ENCODE data around the gene ALDH16A1. TPM values are rescaled to one million over a fixed set of nuclear protein-coding genes. Genes with fewer than 3 reads are reported as not detected.

The ALDH16A1 gene
- 10 to 100 TPM; 25.9 to 38.9 TPM for total RNA-seq

DNA sequence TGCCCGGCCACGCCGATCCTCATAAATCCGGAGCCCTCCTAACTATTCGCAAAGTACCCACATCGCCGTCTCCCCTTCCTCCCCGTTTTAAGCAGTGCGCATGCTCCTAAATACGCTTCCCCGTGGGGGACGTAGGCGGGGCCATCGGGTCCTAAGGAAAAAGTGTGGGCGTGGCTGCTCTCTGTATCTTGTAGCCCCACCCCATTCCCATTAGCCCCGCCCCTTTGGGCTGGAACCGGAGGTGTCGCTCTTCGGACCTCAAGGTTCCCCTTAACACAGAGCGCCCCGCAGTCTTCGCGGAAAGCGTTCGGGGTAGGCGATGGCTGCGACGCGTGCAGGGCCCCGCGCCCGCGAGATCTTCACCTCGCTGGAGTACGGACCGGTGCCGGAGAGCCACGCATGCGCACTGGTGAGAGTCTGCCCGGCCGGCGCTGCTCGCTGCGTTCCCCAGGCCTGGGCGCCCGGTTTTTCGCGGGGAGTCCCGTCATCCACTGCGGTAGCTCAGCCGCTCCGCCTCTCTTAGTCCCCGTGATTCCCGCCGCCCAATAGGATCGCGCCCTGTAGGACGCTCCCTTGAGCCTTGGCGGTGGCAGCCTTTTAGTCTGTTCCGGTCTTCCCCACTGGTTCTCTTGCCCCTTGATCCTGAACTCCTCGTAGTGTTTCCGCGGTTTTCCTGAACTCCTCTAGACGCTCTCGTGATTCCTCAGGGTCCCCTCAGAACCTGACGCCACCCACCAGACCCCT is at the start of gene ALDH16A1:
Gene ALDH16A1, plus strand, starts transcription at position 213 of the 744 bp plus-strand sequence. Its CDS starts 107 bp downstream, at position 320.
- peak within 1 kb of the TSS; percentile 31 to 40 for H3K4me3 ChIP-seq
- H3K27me3 ChIP-seq, result no peaks in the 10 kb centered on the region
- H3K9me3 ChIP-seq, result no peaks in the 10 kb centered on the region
- ATAC-seq (peak; percentile 88), DNase-seq (peak; percentile 98 to 99 (median 98))
- peak within 1 kb of the TSS; percentile 88 to 97 (median 94) for H3K27ac ChIP-seq
- TF ChIP-seq POLR2A (IDR thresholded peaks at IDR 0.05), result peak; percentile 73 to 92 (median 91)
- TF ChIP-seq, protein P1, sequence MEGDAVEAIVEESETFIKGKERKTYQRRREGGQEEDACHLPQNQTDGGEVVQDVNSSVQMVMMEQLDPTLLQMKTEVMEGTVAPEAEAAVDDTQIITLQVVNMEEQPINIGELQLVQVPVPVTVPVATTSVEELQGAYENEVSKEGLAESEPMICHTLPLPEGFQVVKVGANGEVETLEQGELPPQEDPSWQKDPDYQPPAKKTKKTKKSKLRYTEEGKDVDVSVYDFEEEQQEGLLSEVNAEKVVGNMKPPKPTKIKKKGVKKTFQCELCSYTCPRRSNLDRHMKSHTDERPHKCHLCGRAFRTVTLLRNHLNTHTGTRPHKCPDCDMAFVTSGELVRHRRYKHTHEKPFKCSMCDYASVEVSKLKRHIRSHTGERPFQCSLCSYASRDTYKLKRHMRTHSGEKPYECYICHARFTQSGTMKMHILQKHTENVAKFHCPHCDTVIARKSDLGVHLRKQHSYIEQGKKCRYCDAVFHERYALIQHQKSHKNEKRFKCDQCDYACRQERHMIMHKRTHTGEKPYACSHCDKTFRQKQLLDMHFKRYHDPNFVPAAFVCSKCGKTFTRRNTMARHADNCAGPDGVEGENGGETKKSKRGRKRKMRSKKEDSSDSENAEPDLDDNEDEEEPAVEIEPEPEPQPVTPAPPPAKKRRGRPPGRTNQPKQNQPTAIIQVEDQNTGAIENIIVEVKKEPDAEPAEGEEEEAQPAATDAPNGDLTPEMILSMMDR (IDR thresholded peaks at IDR 0.05), result no peak
- WGBS, 2 donors, result 0 to 2% methylated on average over 6 to 66 of the region's 66 CpGs
- H3K4me1 ChIP-seq, result peaks cover 29% of the 10 kb centered on the region
- intact Hi-C loops (cut with DNase I), result no loop called here
- no peaks in the 10 kb centered on the region for H3K36me3 ChIP-seq (replicated peaks in 1 of 2; ENCODE audit: insufficient read depth in 1 of 2, low read depth in 2 of 2)

DNA sequence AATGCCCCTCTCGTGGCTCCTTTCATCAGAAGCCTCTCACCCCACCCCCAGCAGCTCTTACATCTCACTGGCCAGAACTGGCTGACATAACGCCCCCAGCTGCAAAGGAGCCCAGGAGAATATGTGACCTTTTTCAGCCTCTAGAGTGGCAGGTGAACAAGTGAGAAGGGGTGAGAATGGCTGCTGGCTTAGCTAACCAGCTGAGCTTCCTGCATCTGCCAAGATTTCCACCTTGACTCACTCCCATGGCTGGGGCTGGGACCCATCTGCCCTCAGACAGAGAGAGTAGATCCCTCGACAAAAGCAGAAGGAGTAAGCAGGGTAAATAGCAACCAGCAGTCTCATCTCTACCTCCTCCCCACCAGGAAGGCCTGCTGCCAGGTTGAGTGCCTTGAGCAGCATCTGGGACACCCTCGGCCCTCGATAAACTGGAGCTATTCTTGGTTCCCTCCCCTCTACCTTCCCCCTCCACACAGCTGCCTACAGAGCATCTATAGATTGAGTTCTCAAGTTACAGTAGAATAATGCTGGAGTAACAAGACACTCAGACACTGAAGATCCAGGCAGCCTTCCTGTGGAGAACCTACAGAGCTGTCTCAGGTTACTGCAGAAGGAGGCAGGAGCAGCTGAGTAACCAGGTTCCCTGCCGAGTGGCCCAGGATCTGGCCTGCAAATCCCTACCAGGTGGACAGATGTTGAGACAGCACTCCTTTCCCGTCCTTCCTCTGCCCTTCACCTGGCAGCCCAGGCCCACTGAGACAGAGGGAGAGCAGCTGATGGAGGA is 49.4 kb upstream of the ALDH16A1 start:
- Histone ChIP-seq H3K4me1 (no peaks in the 10 kb centered on the region), H3K36me3 (replicated peaks in 1 of 2; ENCODE audit: insufficient read depth in 1 of 2, low read depth in 2 of 2) (no peaks in the 10 kb centered on the region), H3K27me3 (no peaks in the 10 kb centered on the region), H3K4me3 (no peak overlapping the region), H3K27ac (no peak overlapping the region), H3K9me3 (no peaks in the 10 kb centered on the region)
- WGBS, 2 donors, result 21 to 42% methylated on average over 6 to 7 of the region's 7 CpGs
- ATAC-seq, result no peak
- no peak for DNase-seq
- TF ChIP-seq POLR2A (IDR thresholded peaks at IDR 0.05), result no peak
- TF ChIP-seq, protein P1 (IDR thresholded peaks at IDR 0.05), result no peak
- intact Hi-C loops (cut with DNase I), result no loop called here

DNA sequence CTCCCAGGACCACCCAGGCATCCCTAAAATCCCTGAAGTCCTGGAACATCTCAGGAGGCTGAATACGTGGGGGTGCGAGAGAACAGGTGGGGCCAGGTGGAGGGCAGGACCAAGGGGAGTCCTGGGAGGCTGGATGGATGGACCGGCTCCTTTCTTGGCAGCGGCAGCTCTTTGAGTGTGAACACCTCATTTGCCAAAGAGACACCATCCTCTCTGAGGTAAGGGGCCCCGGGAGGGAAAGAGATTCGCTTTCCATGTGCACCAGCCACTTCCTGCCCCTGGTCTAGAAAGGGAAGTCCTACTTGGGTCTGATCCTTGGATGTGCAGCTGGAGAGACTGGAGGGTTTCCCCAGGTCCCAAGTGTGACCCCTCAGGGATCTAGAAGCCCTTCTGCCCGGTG is 45.9 kb upstream of the ALDH16A1 start:
- WGBS, 2 donors, result 80 to 82% methylated on average over 1 to 7 of the region's 7 CpGs
- H3K27me3 ChIP-seq, result no peaks in the 10 kb centered on the region
- intact Hi-C loops (cut with DNase I), result no loop called here
- H3K4me1 ChIP-seq, result no peaks in the 10 kb centered on the region
- no peaks in the 10 kb centered on the region for H3K9me3 ChIP-seq
- H3K27ac ChIP-seq, result no peak overlapping the region
- no peak overlapping the region for H3K4me3 ChIP-seq
- H3K36me3 ChIP-seq (replicated peaks in 1 of 2; ENCODE audit: insufficient read depth in 1 of 2, low read depth in 2 of 2), result no peaks in the 10 kb centered on the region
- ATAC-seq (no peak), DNase-seq (no peak)
- TF ChIP-seq, protein P1 (IDR thresholded peaks at IDR 0.05), result no peak
- TF ChIP-seq POLR2A (IDR thresholded peaks at IDR 0.05), result no peak

DNA sequence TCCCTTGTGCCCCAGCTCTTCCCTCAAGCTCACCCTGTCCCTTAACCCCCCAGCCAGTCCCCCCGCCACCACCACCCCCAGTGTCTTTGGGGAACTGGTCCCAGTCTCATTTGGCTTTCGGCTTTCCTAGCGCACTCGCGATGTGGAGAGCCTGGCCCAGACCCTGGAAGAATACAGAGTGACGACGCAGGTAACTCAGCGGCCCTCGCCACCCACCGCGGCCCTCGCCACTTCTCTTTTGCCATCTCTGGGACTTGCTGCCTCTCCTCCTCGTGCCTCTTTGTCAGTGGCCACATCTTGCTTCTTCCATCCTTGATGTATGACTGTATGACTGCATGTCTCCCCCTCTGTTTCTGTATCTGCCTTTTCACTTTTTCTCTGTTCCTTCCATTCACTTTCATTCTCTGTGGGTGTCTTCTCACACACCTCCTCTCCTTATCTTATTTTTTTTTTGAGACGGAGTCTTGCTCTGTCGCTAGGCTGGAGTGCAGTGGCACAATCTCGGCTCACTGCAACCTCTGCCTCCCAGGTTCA is 45.5 kb upstream of the ALDH16A1 start:
- intact Hi-C loops (cut with DNase I), result no loop called here
- no peak for TF ChIP-seq POLR2A (IDR thresholded peaks at IDR 0.05)
- TF ChIP-seq, protein P1 (IDR thresholded peaks at IDR 0.05), result no peak
- DNase-seq (no peak), ATAC-seq (no peak)
- no peaks in the 10 kb centered on the region for H3K9me3 ChIP-seq
- H3K36me3 ChIP-seq (replicated peaks in 1 of 2; ENCODE audit: insufficient read depth in 1 of 2, low read depth in 2 of 2), result no peaks in the 10 kb centered on the region
- H3K4me1 ChIP-seq, result no peaks in the 10 kb centered on the region
- H3K27me3 ChIP-seq, result no peaks in the 10 kb centered on the region
- no peak overlapping the region for H3K27ac ChIP-seq
- no peak overlapping the region for H3K4me3 ChIP-seq
- WGBS, 2 donors, result 81 to 83% methylated on average over 16 of the region's 16 CpGs

All from body of pancreas (tissue), 4 donors.